NCI-H2171 (cell line): ENCODE measurements around the gene ZDHHC12.

Experiments
- DNase-seq: peaks from one replicate; lab custom pipeline; 2025; lab: John Stamatoyannopoulos, UW

The ZDHHC12 gene, protein sequence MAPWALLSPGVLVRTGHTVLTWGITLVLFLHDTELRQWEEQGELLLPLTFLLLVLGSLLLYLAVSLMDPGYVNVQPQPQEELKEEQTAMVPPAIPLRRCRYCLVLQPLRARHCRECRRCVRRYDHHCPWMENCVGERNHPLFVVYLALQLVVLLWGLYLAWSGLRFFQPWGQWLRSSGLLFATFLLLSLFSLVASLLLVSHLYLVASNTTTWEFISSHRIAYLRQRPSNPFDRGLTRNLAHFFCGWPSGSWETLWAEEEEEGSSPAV

DNA sequence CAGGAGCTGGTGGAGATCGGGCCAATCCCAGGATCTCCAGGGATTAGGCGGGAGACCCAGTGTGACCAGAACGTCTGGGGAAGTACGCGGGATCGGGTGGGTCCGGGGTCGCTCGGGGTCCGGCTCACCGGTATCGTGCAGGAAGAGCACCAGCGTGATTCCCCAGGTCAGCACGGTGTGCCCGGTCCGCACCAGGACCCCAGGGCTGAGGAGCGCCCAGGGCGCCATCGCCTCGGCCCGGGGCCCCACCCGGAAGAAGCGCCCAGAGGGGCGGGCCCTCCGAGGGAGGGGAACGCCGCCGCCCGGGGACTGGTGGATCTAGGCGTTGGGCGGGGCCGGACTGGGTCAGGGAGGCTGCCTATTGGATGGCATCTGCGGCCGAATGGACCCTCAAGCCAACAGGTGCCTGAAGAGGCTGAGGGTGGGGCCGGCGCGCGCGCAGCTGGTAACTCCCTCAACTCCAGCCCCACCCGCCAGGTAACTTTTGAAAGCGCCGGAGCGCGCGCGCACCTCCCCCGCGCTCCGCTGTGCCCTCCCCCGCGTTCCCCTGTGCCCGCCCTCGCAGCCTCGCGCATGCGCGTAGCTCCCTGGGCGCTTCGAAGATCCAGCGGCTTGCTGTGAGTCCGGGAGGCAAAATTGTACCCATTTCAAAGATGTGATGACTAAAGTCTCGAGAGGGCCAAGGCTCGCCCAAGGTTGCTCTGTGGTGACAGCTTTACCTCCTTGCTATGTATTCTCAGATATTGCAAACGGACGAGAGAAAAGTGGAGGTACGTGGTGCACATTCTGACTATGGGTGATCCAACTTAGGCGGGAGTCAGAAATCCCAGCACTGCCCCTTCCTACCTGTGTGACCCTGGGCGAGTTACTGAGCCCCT lies at the start of gene ZDHHC12:
Gene ZDHHC12 (minus strand): TSS at position 262 of the 878 bp plus-strand sequence. CDS start 34 bp downstream, at position 228.
- DNase-seq, result peak; percentile 100

DNA sequence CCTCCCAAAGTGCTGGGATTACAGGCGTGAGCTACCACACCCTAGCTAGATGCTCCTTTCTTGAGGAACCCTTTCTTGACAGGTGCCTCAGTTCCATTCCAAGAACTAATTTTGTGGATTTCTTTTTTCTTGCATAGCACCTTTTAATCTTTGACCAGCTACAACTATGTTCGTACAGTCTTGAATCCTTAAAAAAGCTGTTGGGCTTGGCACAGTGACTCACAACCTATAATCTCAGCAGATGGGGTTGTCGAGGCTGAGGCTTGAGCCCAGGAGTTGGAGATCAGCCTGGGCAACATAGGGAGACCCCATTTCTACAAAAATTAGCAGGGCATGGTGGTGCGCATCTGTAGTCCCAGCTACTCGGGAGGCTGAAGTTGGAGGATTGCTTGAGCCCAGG lies 49.1 kb upstream of the ZDHHC12 start:
- no peak for DNase-seq

DNA sequence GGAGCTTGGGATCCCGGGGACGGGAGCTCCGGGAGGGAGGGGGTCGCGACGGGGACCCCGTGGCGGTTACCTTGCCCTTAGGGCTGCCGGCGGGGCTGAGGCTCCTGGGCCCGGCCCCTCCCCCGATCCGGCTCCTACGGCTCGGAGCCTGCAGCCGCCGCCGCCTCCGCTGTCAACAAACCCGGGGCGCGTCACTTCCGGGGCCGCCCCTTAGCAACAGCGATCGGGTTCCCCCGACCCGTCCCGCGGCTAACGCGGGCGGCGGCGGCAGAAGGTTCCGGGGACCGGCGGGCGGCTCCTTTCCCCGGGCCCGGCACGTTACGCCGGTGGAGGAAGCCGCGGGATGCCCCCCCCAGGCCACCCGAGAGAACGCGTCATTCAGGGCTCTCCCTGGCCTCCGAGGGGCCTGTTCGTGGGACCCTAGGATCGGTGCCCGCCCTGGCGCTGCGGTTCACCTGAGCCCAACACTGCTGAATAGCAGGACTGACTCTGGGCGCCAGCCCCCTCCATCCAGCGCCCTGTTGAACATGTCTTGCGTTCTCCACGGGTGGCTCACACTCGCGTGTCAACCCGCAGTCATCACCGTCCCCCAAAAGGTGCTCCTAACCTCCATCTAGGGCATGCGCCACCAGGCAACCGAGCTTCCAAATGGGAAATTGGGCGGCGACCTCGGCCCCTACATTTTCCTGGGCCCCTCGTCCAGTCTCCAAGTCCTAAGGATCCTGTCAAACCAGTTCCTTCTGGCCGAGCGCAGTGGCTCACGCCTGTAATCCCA lies 48.0 kb upstream of the ZDHHC12 start, which contains the start of gene ZER1:
Gene ZER1 (minus strand): TSS at position 183 of the 775 bp plus-strand sequence. CDS start 16,362 bp downstream, outside the sequence.
- DNase-seq, result peak; percentile 97

DNA sequence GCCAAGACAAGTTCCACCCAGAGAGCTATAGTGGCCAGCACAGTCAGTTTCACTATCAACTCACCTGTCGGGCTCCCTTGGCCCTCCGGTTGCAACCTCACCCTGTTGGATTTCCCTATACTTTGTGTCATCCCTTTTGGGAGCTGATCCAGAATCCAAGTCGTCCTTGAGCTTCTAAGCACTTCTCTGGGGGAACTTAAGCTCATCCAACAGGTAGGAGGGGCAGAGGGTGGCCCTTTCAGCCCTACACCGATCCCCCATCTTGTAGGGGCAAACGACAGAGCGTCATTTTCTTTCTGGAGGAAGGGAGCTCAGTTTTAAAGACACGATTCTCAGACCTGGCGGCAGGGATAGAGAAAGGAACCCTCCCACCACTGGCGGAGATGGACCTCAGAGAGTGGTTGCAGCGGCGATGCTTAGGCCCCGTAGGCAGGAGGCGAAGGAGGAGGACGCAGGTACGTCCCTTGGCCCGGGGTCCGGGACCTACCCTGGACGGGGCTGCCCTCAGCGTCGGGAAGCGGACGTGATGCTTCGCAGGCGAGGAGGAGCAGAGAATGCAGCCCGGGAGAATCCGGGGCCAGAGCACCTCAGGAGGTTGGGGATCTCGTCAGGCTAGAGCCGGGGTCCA lies 47.3 kb upstream of the ZDHHC12 start:
- DNase-seq, result no peak

DNA sequence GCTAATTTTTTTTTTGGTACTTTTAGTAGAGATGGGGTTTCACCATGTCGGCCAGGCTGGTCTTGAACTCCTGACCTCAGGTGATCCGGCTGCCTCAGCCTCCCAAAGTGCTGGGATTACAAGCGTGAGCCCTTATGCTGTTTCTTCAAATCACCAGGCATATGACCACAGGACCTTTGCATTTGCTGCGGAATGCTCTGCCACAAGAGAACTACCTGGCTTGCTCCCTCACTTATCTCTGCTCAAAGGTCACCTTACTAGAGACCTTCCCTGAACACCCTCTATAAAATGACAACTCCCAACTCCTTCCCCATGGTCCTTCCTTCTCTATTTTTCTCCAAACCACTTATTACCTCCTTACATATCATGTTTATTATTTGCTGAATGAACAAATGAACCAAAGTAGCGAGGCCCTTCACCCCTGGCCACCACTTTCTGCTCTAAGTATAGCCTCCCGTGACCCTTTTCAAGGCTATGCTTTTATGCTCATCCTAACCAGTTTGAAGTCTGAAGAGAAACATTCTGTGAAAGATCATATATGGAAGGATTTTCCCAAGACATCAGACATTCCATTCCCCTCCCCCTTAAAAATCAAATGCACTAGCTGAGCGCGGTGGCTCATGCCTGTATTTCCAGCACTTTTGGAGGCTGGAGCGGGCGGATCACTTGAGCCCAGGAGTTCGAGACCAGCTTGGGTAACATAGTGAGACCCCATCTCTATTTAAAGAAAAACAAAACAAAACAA lies 46.5 kb upstream of the ZDHHC12 start:
- DNase-seq, result no peak

DNA sequence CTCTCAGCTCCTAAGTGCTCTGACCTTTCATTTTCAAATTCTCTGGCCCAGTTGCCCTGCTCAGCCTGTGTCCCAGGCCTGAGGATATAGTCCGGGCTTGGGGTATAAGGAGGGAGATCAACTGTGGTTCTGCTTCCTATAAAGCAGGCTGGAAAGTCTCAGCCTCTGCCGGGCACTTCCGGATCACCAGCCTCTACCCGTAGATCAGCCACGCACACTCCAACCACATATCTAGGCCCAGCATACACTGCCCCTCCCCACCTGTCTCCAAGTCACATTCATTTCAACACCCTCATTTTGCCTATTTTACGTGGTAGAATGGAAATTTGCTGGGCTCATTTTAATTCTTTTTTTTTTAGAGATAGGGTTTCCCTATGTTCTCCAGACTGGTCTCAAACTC lies 44.7 kb upstream of the ZDHHC12 start:
- no peak for DNase-seq

DNA sequence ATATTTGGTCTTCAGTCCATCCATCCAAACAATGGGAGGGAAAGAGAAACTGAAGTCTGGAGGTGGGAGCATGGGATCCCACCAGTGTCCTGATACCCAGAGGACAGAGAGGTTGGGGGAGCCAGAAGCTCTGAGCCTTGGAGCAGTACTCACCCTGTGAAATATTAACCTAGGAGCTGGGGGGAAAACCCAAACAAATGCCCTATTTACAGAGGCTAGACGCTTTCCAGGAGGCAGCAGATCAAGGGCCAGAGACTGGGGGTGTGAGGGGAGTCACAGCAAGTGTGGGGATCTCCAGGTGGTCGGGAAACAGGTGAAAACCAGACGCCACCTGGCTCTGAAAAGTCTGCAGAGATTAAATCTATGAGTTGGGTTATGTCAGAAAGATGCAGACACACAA lies 41.6 kb upstream of the ZDHHC12 start:
- DNase-seq, result no peak

DNA sequence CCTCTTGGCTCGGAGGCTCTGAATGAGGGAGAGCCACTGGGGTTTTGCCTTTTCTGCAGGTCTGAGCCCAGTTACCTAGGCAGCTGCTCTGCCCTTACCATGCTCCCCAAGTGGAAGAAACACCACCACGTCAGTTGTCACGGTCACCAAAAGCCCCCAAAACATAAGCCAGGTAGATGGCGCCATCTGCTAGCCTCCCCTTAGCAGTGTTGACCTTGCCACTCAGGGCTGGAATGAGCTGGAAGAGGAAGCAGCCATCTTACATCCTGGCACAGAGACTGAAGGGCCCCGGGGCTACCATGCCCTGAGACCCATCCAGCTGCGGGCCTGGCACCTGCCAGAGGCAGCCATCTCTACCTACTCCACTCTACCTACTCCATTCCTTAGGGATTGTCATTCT lies 40.4 kb upstream of the ZDHHC12 start:
- no peak for DNase-seq

DNA sequence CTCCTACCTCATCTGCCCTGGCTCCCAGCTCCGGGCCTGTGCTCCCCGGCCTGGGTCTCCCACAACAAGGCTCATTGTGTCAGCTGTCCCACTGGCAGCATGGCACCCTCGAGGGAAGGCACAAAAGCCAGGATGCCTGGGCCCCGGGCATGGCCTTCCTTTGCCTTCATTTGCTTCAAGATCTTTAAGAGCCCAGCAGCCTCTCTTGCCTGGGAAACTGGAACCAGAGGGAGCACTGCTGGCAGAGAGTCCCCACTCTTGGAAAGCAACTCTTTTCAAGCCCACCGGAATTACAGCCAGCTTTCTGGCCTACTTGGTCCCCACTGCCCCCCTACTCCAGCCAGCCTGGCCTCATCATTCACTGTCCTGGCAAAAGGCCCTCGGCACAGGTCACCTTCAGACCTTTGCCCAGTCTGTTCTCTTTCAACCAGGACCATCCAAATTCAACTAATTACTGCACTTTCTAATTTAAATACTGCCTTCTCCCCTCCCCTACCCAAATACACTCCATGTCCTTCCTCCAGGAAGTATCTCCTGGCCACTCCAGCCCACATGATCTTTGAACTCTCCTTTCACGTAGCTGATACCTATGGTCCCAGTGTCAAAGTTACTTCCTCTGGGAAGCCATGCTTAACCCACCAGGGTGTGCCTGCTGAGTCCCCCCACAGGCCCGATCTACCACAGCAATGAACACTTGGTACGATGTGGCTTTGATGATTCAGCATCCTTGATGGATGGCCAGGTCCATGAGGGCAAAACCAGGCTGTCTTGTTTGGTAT lies 38.9 kb upstream of the ZDHHC12 start:
- DNase-seq, result no peak

DNA sequence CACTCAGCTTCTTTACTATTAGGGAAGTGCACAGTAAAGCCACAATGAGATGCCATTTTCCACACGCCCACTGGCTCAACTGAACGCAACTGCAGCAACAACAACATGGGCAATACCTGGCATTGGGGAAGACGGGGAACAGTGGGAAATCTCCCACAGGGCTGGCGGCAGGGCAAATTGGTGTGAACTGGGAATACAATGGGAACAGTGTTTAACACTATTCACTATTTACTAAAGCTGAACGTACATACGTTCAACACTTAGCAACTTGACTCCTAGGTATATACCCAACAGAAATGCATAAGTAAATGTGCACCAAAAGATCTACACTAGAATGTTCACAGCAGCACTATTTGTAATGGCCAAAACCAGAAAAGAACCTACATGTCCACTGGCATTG lies 33.7 kb upstream of the ZDHHC12 start:
- no peak for DNase-seq

DNA sequence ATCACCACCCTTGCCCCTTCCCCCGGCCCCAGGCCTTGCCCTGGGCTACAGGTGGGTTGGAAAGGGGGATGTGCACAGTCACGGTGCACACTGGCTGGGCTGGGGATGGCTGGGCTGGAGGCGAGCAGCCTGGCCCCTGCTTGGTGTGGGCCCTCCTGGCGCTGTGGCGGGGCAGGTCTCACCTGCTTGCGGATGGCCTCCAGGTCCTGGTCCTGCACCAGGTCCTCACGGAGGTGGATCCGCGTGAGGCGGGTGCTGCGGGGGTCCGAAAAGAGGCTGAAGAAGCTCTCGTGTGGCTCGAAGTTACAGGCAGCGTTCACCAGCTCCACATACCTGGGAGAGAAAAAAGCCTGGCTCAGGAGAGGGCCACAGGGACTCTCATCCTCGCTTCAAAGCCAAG lies 29.7 kb upstream of the ZDHHC12 start:
- no peak for DNase-seq

DNA sequence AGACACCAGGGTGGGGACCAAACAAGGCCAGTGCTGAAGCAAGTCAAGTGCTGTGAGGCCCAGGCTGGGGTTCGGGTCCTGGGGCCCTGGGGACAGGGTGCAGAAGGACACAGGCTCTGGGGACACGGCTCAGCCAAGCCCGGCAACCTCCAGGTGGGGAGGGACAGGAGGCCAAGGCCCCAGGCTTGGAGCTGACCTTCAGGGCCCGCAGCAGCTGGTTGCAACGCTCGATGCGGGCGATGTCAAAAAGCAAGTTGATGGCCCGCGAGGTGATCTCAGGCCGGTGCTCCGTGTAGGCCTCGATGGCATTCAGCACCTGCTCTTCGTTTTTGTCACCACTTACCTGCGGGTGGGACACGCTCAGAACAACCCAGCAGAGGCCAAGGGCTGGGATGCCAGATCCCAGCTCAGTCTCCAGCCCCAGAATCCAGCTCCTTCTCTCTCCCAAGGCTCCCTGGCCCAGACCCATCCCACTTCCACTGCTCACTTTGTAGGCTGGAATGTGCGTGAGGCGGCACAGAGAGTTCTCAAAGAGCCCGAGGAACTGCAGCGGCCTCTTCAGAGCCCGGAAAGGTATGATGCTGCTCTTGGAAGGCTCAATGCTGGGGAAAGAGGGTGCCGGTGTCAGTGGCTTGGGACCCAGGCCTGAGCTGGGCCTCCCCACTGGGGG lies 27.1 kb upstream of the ZDHHC12 start:
- DNase-seq, result no peak

DNA sequence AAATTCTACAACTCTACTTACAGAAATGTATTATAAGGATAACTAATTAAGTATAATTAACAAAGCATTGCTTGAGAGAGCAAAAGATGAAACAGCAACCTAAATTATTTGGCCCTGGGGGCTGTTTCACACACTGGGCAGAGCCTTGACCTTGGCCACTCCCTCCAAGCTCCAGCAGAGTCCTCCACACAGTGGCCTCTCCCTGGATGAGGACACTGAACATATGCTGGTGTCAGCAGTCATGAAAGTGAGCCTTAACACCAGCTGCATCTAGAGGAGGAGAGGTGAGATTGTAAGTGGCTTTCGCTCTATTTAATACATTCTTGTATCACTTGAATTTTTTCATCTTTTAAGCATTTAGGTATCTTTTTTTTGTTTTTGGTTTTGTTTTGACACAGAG lies 23.3 kb upstream of the ZDHHC12 start:
- no peak for DNase-seq

DNA sequence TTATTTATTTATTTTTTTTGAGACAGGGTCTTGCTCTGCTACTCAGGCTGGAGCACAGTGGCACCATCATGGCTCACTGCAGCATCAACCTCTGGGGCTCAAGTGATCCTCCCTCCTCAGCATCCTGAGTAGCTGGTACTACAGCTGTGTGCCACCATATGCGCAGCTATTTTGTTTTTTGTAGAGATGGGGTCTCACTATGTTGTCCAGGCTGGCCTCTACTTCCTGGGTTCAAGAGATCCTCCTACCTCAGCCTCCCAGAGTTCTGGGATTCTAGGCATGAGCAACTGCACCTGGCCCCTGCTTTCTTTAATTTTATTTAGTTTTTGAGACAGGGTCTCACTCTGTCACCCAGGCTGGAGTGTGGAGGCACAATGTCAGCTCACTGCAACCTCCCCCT lies 19.5 kb upstream of the ZDHHC12 start:
- no peak for DNase-seq

DNA sequence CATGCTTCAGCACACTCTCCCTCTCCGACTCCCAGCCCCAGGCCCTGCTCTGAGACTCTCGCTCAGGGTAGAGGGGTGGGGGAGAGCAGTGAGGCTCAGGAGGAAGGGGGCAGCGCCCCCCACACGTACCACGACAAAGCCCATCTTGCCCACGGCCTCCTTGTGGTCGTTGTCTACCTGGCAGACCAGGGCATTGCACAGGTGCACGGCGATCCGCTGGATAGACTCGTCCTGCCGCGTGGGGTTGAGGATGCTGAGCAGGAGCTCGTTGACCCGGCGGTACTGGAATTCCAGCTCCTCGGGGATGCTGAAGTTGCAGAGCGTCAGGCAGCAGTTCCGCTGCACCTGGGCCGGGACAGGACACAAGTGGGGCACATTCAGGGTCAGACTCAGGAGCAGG lies 18.5 kb upstream of the ZDHHC12 start:
- no peak for DNase-seq

DNA sequence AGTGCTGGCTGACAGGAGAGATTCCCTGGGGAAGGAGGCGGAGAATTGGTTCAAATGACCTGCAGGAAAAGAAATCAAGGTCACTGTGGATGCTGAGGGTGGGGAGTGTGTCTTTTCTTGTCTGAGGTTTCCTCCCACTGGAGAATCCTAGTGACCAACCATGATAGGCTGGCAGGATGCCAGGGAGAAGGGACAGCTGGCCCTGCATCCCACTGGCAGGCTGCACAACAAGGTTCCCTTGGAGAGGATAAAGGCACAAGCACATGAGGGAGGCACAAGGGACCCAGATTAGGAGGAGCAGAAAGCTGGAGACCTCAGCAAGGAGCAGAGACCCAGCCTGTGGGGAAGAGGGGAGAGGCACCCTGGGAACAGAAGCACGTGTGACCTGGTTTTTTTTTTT lies 11.4 kb upstream of the ZDHHC12 start:
- no peak for DNase-seq

DNA sequence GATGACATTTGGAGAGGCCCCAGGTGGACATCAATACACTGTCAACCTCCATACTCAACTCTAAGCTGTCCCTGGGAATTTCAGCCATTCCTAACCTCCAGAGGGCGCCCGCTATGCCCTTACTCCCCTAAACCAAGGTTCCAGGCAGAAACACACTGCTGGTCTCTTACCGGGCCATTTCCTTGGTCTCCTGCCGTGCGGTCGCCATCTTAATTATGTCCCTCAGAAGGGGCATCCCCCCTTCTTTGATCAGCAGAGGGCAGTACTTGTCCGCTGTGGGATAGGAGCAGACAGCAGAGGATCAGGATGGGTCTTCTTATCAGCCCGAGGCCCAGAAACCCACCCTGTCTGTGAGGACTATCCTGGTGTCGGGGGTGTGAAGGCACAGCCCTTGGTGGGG lies 9.3 kb upstream of the ZDHHC12 start:
- DNase-seq, result peak; percentile 32

DNA sequence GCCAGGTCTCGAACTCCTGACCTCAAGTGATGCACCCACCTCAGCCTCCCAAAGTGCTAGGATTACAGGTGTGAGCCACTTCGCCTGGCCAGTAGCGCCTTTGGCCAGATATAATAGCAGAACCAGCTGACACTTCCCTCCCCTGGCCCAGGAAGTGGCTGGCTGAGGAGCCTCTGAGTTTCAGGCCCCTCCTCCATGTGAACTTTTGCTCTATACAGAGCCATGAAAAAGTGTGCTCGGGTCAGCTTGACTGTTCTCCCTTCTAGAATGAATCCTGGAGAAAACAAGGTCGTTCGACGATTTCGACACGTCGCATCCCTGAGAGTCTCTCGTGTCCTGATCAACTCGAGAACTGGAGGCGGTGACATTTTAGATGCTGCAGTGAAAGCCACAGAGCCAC lies 8.6 kb upstream of the ZDHHC12 start:
- no peak for DNase-seq

DNA sequence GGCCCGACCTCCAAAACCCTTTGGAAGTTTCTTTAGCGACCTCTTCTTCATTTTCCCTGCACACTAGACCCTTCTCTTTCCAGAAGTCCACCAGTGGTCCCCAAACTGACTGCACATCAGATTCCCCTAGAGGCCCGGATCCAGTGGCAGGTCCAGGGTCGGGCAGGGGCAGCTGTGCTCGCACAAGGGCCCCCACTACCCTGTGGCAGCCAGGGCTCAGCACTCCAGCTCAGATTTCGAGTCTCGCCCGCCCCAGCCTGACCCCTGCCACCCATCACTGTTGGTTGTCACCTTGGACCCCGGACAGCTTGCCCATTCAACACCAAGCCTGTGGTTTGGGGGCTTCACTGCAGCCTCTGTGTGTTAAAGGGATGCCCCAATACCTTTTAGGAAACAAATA lies 7.8 kb upstream of the ZDHHC12 start:
- no peak for DNase-seq

DNA sequence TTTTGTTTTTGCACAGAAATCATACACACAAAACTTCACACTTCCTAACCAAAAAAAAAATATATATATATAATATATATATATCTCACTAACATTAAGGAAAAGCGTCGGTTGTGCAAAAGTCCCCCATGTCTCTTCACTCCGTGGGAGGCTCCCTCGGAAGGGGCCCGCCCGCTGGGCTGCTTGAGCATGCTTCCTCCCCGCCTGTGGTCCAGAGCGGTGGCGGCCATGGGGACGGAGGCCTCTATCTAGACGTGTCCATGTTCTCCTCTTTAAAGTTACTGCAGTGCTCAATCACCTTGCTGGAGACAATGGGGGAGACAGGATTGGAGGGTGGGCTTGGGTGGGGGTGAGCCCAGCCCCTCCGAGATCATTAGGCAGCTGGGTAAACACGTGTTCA lies 7.2 kb upstream of the ZDHHC12 start:
- DNase-seq, result no peak
